ENCODE results near the gene CWC27.
A peak's percentile ranks its signal among the peaks of the same experiment; 100 is the strongest.

CWC27 gene

DNA sequence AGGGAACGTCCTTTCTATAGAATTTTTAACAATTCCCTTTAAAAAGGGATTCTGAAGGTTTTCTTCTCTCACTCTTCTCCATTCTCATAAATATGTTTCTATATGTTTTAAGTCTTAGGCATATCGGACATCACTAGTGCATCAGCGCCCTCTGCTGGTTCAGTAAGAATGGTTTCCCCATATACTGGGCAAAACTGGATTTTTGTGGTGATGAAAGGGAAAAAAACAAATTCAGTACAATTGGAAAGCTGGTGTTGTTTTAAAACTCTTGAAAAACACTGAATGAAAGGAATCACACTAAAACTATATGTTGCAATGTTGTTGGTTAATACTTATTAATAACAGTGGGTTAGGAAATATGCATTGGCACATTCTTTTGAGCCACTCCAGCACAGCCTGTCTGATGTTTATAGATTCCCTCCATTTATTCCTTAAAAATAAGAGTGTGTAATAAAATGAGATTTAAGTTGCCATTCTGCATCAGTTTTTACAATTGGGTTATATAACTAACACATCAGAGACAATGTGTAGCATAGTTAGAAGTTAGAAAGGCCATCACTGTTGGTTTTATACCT lies 15.8 kb downstream of the CWC27 start:
- no peak for TF ChIP-seq EZH2 (IDR thresholded peaks at IDR 0.05; ENCODE audit: borderline replicate concordance, low read depth, low read length, severe bottlenecking)
- TF ChIP-seq, protein P1, sequence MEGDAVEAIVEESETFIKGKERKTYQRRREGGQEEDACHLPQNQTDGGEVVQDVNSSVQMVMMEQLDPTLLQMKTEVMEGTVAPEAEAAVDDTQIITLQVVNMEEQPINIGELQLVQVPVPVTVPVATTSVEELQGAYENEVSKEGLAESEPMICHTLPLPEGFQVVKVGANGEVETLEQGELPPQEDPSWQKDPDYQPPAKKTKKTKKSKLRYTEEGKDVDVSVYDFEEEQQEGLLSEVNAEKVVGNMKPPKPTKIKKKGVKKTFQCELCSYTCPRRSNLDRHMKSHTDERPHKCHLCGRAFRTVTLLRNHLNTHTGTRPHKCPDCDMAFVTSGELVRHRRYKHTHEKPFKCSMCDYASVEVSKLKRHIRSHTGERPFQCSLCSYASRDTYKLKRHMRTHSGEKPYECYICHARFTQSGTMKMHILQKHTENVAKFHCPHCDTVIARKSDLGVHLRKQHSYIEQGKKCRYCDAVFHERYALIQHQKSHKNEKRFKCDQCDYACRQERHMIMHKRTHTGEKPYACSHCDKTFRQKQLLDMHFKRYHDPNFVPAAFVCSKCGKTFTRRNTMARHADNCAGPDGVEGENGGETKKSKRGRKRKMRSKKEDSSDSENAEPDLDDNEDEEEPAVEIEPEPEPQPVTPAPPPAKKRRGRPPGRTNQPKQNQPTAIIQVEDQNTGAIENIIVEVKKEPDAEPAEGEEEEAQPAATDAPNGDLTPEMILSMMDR (IDR thresholded peaks at IDR 0.05; ENCODE audit: borderline replicate concordance, extremely low read depth, low read length, poor library complexity, severe bottlenecking), result peak; percentile 84
- H3K4me2 ChIP-seq (ENCODE audit: insufficient read depth, low read length), result no peak overlapping the region
- peaks cover 30% of the 10 kb centered on the region for H3K36me3 ChIP-seq (ENCODE audit: insufficient read depth, low read length)
- H4K20me1 ChIP-seq (ENCODE audit: insufficient read depth, low read length), result no peaks in the 10 kb centered on the region
- H3K27me3 ChIP-seq (ENCODE audit: insufficient read depth, low read length, poor library complexity), result no peaks in the 10 kb centered on the region
- no peak overlapping the region for H2AFZ ChIP-seq (ENCODE audit: low read depth, low read length)
- peak; percentile 72 for DNase-seq
- no peak overlapping the region for H3K4me3 ChIP-seq (ENCODE audit: low read depth in 1 of 2, low read length in 2 of 2)
- H3K9ac ChIP-seq (ENCODE audit: low read depth, low read length), result no peak overlapping the region
- ATAC-seq (ENCODE audit: insufficient read depth, low read depth), result peak; percentile 94
- H3K9me3 ChIP-seq (ENCODE audit: insufficient read depth, low read length, severe bottlenecking), result no peaks in the 10 kb centered on the region
- H3K4me1 ChIP-seq (ENCODE audit: insufficient read depth, low read length), result no peaks in the 10 kb centered on the region
- peaks cover 6% of the 10 kb centered on the region; the same call in 1 of the 2 replicates for H3K79me2 ChIP-seq (ENCODE audit: insufficient read depth, low read length)
- no peak overlapping the region for H3K27ac ChIP-seq (ENCODE audit: low read length)

DNA sequence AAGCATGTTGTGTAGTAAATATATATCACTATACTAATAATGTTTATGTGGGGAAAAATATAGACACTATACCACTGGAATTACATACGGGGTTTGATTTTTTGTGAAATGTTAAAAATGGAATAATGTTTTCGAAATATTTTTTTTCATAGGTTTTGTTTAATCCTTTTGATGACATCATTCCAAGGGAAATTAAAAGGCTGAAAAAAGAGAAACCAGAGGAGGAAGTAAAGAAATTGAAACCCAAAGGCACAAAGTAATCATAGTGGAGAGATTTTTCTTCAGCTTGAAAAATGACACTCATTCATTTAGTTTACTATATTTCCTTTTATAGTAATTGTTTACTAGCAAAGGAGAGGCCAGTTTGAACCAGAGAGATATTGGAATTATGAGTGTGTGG lies 17.6 kb downstream of the CWC27 start:
- Histone ChIP-seq H3K36me3 (ENCODE audit: insufficient read depth, low read length) (peaks cover 35% of the 10 kb centered on the region), H3K4me2 (ENCODE audit: insufficient read depth, low read length) (no peak overlapping the region), H3K4me1 (ENCODE audit: insufficient read depth, low read length) (no peaks in the 10 kb centered on the region), H3K27me3 (ENCODE audit: insufficient read depth, low read length, poor library complexity) (no peaks in the 10 kb centered on the region), H3K4me3 (ENCODE audit: low read depth in 1 of 2, low read length in 2 of 2) (no peak overlapping the region), H4K20me1 (ENCODE audit: insufficient read depth, low read length) (no peaks in the 10 kb centered on the region; the same call in 1 of the 2 replicates), H3K27ac (ENCODE audit: low read length) (no peak overlapping the region), H3K9ac (ENCODE audit: low read depth, low read length) (no peak overlapping the region), H3K79me2 (ENCODE audit: insufficient read depth, low read length) (peaks cover under 1% of the 10 kb centered on the region; the same call in 1 of the 2 replicates), H3K9me3 (ENCODE audit: insufficient read depth, low read length, severe bottlenecking) (no peaks in the 10 kb centered on the region), H2AFZ (ENCODE audit: low read depth, low read length) (no peak overlapping the region)
- ATAC-seq (ENCODE audit: insufficient read depth, low read depth) (no peak), DNase-seq (no peak)
- no peak for TF ChIP-seq EZH2 (IDR thresholded peaks at IDR 0.05; ENCODE audit: borderline replicate concordance, low read depth, low read length, severe bottlenecking)
- TF ChIP-seq, protein P1 (IDR thresholded peaks at IDR 0.05; ENCODE audit: borderline replicate concordance, extremely low read depth, low read length, poor library complexity, severe bottlenecking), result no peak

DNA sequence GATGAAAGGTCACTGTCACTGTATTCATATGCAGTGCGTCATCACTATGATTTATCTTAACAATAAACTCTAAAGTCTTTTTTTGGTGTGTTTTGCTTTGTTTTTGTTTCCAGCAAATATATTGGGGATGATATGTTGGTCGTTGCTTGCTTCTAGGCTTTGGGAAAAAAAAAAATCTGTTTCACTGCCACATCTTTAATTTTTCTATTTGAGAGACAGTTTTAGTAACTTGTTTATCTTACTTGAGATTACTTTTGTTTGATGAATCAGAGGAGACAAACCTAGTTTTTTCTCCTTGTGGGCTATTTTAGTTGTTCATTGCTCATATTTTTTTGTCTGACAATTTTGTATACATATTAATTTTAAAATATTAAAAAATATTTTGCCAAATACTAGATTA lies 19.4 kb downstream of the CWC27 start:
- H3K4me3 ChIP-seq (ENCODE audit: low read depth in 1 of 2, low read length in 2 of 2), result no peak overlapping the region
- H4K20me1 ChIP-seq (ENCODE audit: insufficient read depth, low read length), result no peaks in the 10 kb centered on the region; the same call in 1 of the 2 replicates
- TF ChIP-seq, protein P1 (IDR thresholded peaks at IDR 0.05; ENCODE audit: borderline replicate concordance, extremely low read depth, low read length, poor library complexity, severe bottlenecking), result no peak
- no peak for TF ChIP-seq EZH2 (IDR thresholded peaks at IDR 0.05; ENCODE audit: borderline replicate concordance, low read depth, low read length, severe bottlenecking)
- H3K79me2 ChIP-seq (ENCODE audit: insufficient read depth, low read length), result no peaks in the 10 kb centered on the region
- ATAC-seq (ENCODE audit: insufficient read depth, low read depth), result no peak
- no peaks in the 10 kb centered on the region for H3K4me1 ChIP-seq (ENCODE audit: insufficient read depth, low read length)
- H3K36me3 ChIP-seq (ENCODE audit: insufficient read depth, low read length), result peaks cover 37% of the 10 kb centered on the region
- H3K27ac ChIP-seq (ENCODE audit: low read length), result no peak overlapping the region
- DNase-seq, result no peak
- H3K9ac ChIP-seq (ENCODE audit: low read depth, low read length), result no peak overlapping the region
- H2AFZ ChIP-seq (ENCODE audit: low read depth, low read length), result no peak overlapping the region
- no peaks in the 10 kb centered on the region for H3K9me3 ChIP-seq (ENCODE audit: insufficient read depth, low read length, severe bottlenecking)
- H3K4me2 ChIP-seq (ENCODE audit: insufficient read depth, low read length), result no peak overlapping the region
- H3K27me3 ChIP-seq (ENCODE audit: insufficient read depth, low read length, poor library complexity), result no peaks in the 10 kb centered on the region

All from DND-41 (cell line).